Hepatocyte (in vitro differentiated cells): ENCODE measurements around the gene YWHAG. TPM values are rescaled to one million over a fixed set of nuclear protein-coding genes. Genes with fewer than 3 reads are reported as not detected.

ENCODE experiments used
- DNase-seq: peaks from one replicate; pipeline ENCODE4 v3.0.0-alpha.2; 2016; ENCODE audit warnings: low spot score
- H2AFZ ChIP-seq: fragments of 200-600 bp; sonication (generic); 2 replicates; pipeline ENCODE4 v1.6.0; 2016; ENCODE audit warnings: antibody characterized with exemption, mild to moderate bottlenecking
- H3K27ac ChIP-seq: fragments of 200-600 bp; sonication (generic); 2 replicates; pipeline ENCODE4 v1.5.1; 2016; ENCODE audit warnings: mild to moderate bottlenecking
- H3K27me3 ChIP-seq: fragments of 200-600 bp; sonication (generic); 2 replicates; pipeline ENCODE4 v1.6.1; 2016
- H3K36me3 ChIP-seq: fragments of 200-600 bp; sonication (generic); replicated peaks from 2 replicates; pipeline ENCODE4 v1.5.1; 2016; ENCODE audit warnings: low read depth; ENCODE audit not compliant: insufficient read depth
- H3K4me1 ChIP-seq: fragments of 200-600 bp; sonication (generic); 2 replicates; pipeline ENCODE4 v1.5.1; 2016; ENCODE audit warnings: mild to moderate bottlenecking, moderate library complexity; ENCODE audit not compliant: insufficient read depth
- H3K4me2 ChIP-seq: fragments of 200-600 bp; sonication (generic); 2 replicates; pipeline ENCODE4 v1.6.0; 2016
- H3K4me3 ChIP-seq: fragments of 200-600 bp; sonication (generic); 2 replicates; pipeline ENCODE4 v1.5.1; 2016; ENCODE audit warnings: mild to moderate bottlenecking
- H3K79me2 ChIP-seq: fragments of 200-600 bp; sonication (generic); 2 replicates; pipeline ENCODE4 v1.6.0; 2017; ENCODE audit warnings: mild to moderate bottlenecking
- H3K9me2 ChIP-seq: fragments of 200-600 bp; sonication (generic); replicated peaks from 2 replicates; pipeline ENCODE4 v1.6.0; 2017; ENCODE audit warnings: mild to moderate bottlenecking; ENCODE audit not compliant: insufficient read depth
- H3K9me3 ChIP-seq: fragments of 200-600 bp; sonication (generic); 2 replicates; pipeline ENCODE4 v1.5.1; 2016; ENCODE audit warnings: low read depth, mild to moderate bottlenecking
- H4K20me1 ChIP-seq: fragments of 200-600 bp; sonication (generic); 2 replicates; pipeline ENCODE4 v1.6.0; 2016; ENCODE audit warnings: mild to moderate bottlenecking; ENCODE audit not compliant: insufficient read depth, poor library complexity, severe bottlenecking
- CTCF ChIP-seq: fragments of 200-600 bp; sonication (generic); IDR thresholded peaks from 2 replicates; pipeline ENCODE4 v1.5.1; 2016; ENCODE audit warnings: antibody characterized with exemption, mild to moderate bottlenecking; ENCODE audit not compliant: poor library complexity
- EZH2 ChIP-seq: fragments of 200-600 bp; sonication (generic); IDR thresholded peaks from 2 replicates; pipeline ENCODE4 v1.6.1; 2016; ENCODE audit warnings: antibody characterized with exemption, mild to moderate bottlenecking, borderline replicate concordance
- EZH2phosphoT487 ChIP-seq: fragments of 200-600 bp; sonication (generic); IDR thresholded peaks from one replicate; pipeline ENCODE4 v1.6.1; 2018; ENCODE audit warnings: antibody characterized with exemption, mild to moderate bottlenecking, low read depth, moderate library complexity; ENCODE audit not compliant: unreplicated experiment, severe bottlenecking
- WGBS: methylation state at CpG from one replicate; pipeline ENCODE4 v1.1.6; 2016; ENCODE audit warnings: low lambda C conversion rate; ENCODE audit errors: missing lambda C conversion rate; 5-methylcytosine and 5-hydroxymethylcytosine counted together
- polyA plus RNA-seq: library from polyadenylated mRNA; unstranded; fragments of >200 nt; fragmentation: Nextera tagmentation; extraction: Ambion mirVana; gene quantifications from 2 replicates; pipeline ENCODE4 v1.2.1, GENCODE V29; 2016
- total RNA-seq: library from RNA; depleted of rRNA; stranded (reverse); fragments of >200 nt; gene quantifications from 2 replicates; pipeline ENCODE4 v1.2.3, GENCODE V29; 2014

The YWHAG gene
- total and polyA plus RNA-seq, 2 experiments from 2014 or later = 17.2 to 117 TPM

GRCh38 chr7:76286842-76287403 lies 71.9 kb downstream of the YWHAG start:
- Histone ChIP-seq H3K36me3 (no peaks in the 10 kb centered on the region), H3K9me3 (no peaks in the 10 kb centered on the region), H3K4me3 (no peak overlapping the region), H3K27ac (no peak overlapping the region), H3K4me2 (no peak overlapping the region), H3K79me2 (no peaks in the 10 kb centered on the region), H3K9me2 (no peaks in the 10 kb centered on the region), H3K4me1 (peaks cover 7% of the 10 kb centered on the region), H3K27me3 (peaks cover 17% of the 10 kb centered on the region), H4K20me1 (no peaks in the 10 kb centered on the region), H2AFZ (no peak overlapping the region)
- no peak for DNase-seq
- TF ChIP-seq CTCF (no peak), EZH2 (no peak), EZH2phosphoT487 (no peak)
- WGBS = 90% methylated on average over 16 of the region's 16 CpGs

GRCh38 chr7:76285604-76286374 lies 73.0 kb downstream of the YWHAG start:
- H3K9me2 ChIP-seq = no peaks in the 10 kb centered on the region
- H3K27ac ChIP-seq = no peak overlapping the region
- no peaks in the 10 kb centered on the region for H3K79me2 ChIP-seq
- H3K4me2 ChIP-seq = no peak overlapping the region
- TF ChIP-seq CTCF = no peak
- no peak for TF ChIP-seq EZH2
- TF ChIP-seq EZH2phosphoT487 = no peak
- no peak for DNase-seq
- peaks cover under 1% of the 10 kb centered on the region for H3K4me1 ChIP-seq
- no peak overlapping the region for H2AFZ ChIP-seq
- H3K27me3 ChIP-seq = peaks cover 23% of the 10 kb centered on the region
- no peaks in the 10 kb centered on the region for H3K9me3 ChIP-seq
- 91% methylated on average over 28 of the region's 29 CpGs for WGBS
- H3K36me3 ChIP-seq = no peaks in the 10 kb centered on the region
- H4K20me1 ChIP-seq = no peaks in the 10 kb centered on the region
- no peak overlapping the region for H3K4me3 ChIP-seq

GRCh38 chr7:76283254-76284159 lies 75.3 kb downstream of the YWHAG start:
- H3K4me2 ChIP-seq = peak overlapping the region; percentile 80
- H3K36me3 ChIP-seq = no peaks in the 10 kb centered on the region
- no peaks in the 10 kb centered on the region for H4K20me1 ChIP-seq
- no peak for TF ChIP-seq EZH2phosphoT487
- no peak for TF ChIP-seq EZH2
- TF ChIP-seq CTCF = no peak
- H3K27ac ChIP-seq = no peak overlapping the region
- DNase-seq = no peak
- H3K9me3 ChIP-seq = no peaks in the 10 kb centered on the region
- H3K4me1 ChIP-seq = no peaks in the 10 kb centered on the region
- peaks cover 40% of the 10 kb centered on the region for H3K27me3 ChIP-seq
- no peak overlapping the region for H3K4me3 ChIP-seq
- H2AFZ ChIP-seq = no peak overlapping the region
- H3K79me2 ChIP-seq = no peaks in the 10 kb centered on the region
- H3K9me2 ChIP-seq = no peaks in the 10 kb centered on the region
- 85% methylated on average over 9 of the region's 17 CpGs for WGBS
